GM12878 (cell line): ENCODE data around the gene DMRT1. TPM values are rescaled to one million over a fixed set of nuclear protein-coding genes. Genes with fewer than 3 reads are reported as not detected.

Experiments used
- ATAC-seq: fragments of 200-7000 bp; cut with Tn5 transposase; 3 replicates; pipeline ENCODE4 v1.9.1; 2020; ENCODE audit warnings: mild to moderate bottlenecking, moderate library complexity
- BruUV-seq: library from RNA; stranded (reverse); fragments of 400-500 nt; replicated peaks from 2 replicates; lab custom pipeline; 2021; lab: Mats Ljungman, UMichigan
- CTCF ChIA-PET: fragments of 300-600 bp; sonication (Branson Sonifier 250); formaldehyde crosslinking; extraction: SDS; loops from one replicate; lab custom pipeline; 2021; ENCODE audit warnings: inconsistent platforms; lab: Yijun Ruan, JAX
- POLR2A ChIA-PET: fragments of 350-600 bp; formaldehyde crosslinking; extraction: SDS; loops from one replicate; lab custom pipeline; 2021; ENCODE audit warnings: inconsistent platforms; lab: Charles Lee
- RAD21 ChIA-PET: fragments of 300-600 bp; sonication (Branson Sonifier 250); formaldehyde crosslinking; loops from one replicate; lab custom pipeline; 2023; ENCODE audit warnings: antibody characterized with exemption; ENCODE audit not compliant: unreplicated experiment; lab: Charles Lee
- SMC1A ChIA-PET: fragments of 300-600 bp; sonication (Branson Sonifier 250); formaldehyde crosslinking; loops from one replicate; lab custom pipeline; 2023; ENCODE audit not compliant: unreplicated experiment, uncharacterized antibody; lab: Charles Lee
- DNase-seq: peaks from one replicate; pipeline ENCODE4 v3.0.0-alpha.2; 2011; ENCODE audit warnings: low read depth, low spot score
- FAIRE-seq: peaks from 3 replicates; lab custom pipeline; 2011; peaks lifted over from hg19 to GRCh38; lab: Jason Lieb, UNC
- H2AFZ ChIP-seq: 2 replicates; pipeline ENCODE4 v1.6.0; 2011; ENCODE audit warnings: low read depth, low read length, control low read depth; ENCODE audit not compliant: control insufficient read depth
- H3K27ac ChIP-seq: 2 replicates; pipeline ENCODE4 v1.5.1; 2011; ENCODE audit warnings: control low read depth; ENCODE audit not compliant: control insufficient read depth, insufficient read depth
- H3K27me3 ChIP-seq, 2 experiments: replicated peaks in 1 of 2; 2 replicates each; pipeline versions ENCODE4 v1.6.0 to v1.6.1; 2011; ENCODE audit warnings: low read length in 1 of 2; ENCODE audit not compliant: control insufficient read depth in 2 of 2, insufficient read depth in 2 of 2
- H3K36me3 ChIP-seq, 2 experiments: 2 replicates each; pipeline ENCODE4 v1.5.1; 2011; ENCODE audit warnings: low read length in 1 of 2; ENCODE audit not compliant: control insufficient read depth in 2 of 2, insufficient read depth in 2 of 2
- H3K4me1 ChIP-seq: 2 replicates; pipeline ENCODE4 v1.6.1; 2011; ENCODE audit warnings: mild to moderate bottlenecking, low read length, moderate library complexity, mixed read lengths; ENCODE audit not compliant: control insufficient read depth, insufficient read depth
- H3K4me2 ChIP-seq: 2 replicates; pipeline ENCODE4 v1.6.0; 2011; ENCODE audit warnings: control low read depth; ENCODE audit not compliant: control insufficient read depth, insufficient read depth
- H3K4me3 ChIP-seq: fragments of 200-600 bp; sonication (generic); 2 replicates; pipeline ENCODE4 v1.5.1; 2016
- H3K79me2 ChIP-seq: 2 replicates; pipeline ENCODE4 v1.6.0; 2011; ENCODE audit warnings: low read length; ENCODE audit not compliant: control insufficient read depth, insufficient read depth
- H3K9ac ChIP-seq: 2 replicates; pipeline ENCODE4 v1.8.0; 2011; ENCODE audit warnings: low read length, control low read depth, mixed read lengths; ENCODE audit not compliant: control insufficient read depth, insufficient read depth
- H3K9me3 ChIP-seq: replicated peaks from 3 replicates; pipeline ENCODE4 v1.5.1; 2011; ENCODE audit warnings: mild to moderate bottlenecking, low read length; ENCODE audit not compliant: control insufficient read depth, insufficient read depth
- H4K20me1 ChIP-seq: 2 replicates; pipeline ENCODE4 v1.6.0; 2011; ENCODE audit not compliant: control insufficient read depth, insufficient read depth
- DPF2 ChIP-seq: fragments of 450-650 bp; IDR thresholded peaks from 2 replicates; pipeline ENCODE4 v1.6.1; 2017; ENCODE audit warnings: mild to moderate bottlenecking
- FOXM1 ChIP-seq: IDR thresholded peaks from 2 replicates; pipeline ENCODE4 v1.6.1; 2012; ENCODE audit warnings: low read depth, mild to moderate bottlenecking, inconsistent platforms, low read length, moderate library complexity
- MTA2 ChIP-seq: fragments of 450-650 bp; IDR thresholded peaks from 2 replicates; pipeline ENCODE4 v1.6.1; 2016; ENCODE audit warnings: low read depth, mild to moderate bottlenecking, moderate library complexity
- PAX5 ChIP-seq: IDR thresholded peaks from 2 replicates; pipeline ENCODE4 v1.6.1; 2011; ENCODE audit warnings: low read depth, low read length, borderline replicate concordance
- POLR2A ChIP-seq: IDR thresholded peaks from 2 replicates; pipeline ENCODE4 v1.6.1; 2011; ENCODE audit warnings: low read depth, mild to moderate bottlenecking, low read length
- RB1 ChIP-seq: fragments of 450-650 bp; formaldehyde crosslinking; IDR thresholded peaks from 2 replicates; pipeline ENCODE4 v1.6.1; 2017; ENCODE audit warnings: mild to moderate bottlenecking, borderline replicate concordance
- SMC3 ChIP-seq: IDR thresholded peaks from 2 replicates; pipeline ENCODE4 v1.6.1; 2011; ENCODE audit warnings: low read length, improper control_type of control experiment, borderline replicate concordance
- SRF ChIP-seq, 2 experiments: IDR thresholded peaks; 2 replicates each; pipeline ENCODE4 v1.6.1; 2011; ENCODE audit warnings: low read depth in 2 of 2, low read length in 2 of 2, mild to moderate bottlenecking in 1 of 2, moderate library complexity in 1 of 2
- TCF3 ChIP-seq: IDR thresholded peaks from 2 replicates; pipeline ENCODE4 v1.6.1; 2012; ENCODE audit warnings: low read depth, mild to moderate bottlenecking, low read length, borderline replicate concordance; ENCODE audit not compliant: insufficient read depth
- WGBS: methylation state at CpG from one replicate; pipeline ENCODE4 v1.1.6; 2016; ENCODE audit warnings: low lambda C conversion rate; ENCODE audit not compliant: insufficient replicate concordance, insufficient coverage; ENCODE audit errors: missing lambda C conversion rate; 5-methylcytosine and 5-hydroxymethylcytosine counted together
- in situ Hi-C: fragments of 300-500 bp; cut with MboI; formaldehyde crosslinking; loops from 9 replicates; pipeline ENCODE4 v1.14.3; 2018; ENCODE audit warnings: mixed read lengths
- intact Hi-C: fragments of 100-400 bp; cut with micrococcal nuclease; formaldehyde crosslinking; loops from one replicate; pipeline ENCODE4 v1.14.2; 2022; ENCODE audit not compliant: unreplicated experiment
- polyA plus RNA-seq, 11 experiments: library from polyadenylated mRNA; depleted of rRNA in 4 of 11; unstranded in 6 of 11; stranded (reverse) in 5 of 11; fragments of >200 nt; fragmentation: Nextera tagmentation in 4 of 11; fragmentation: Illumina TruSeq in 1 of 11; extraction: Ambion mirVana in 4 of 11; extraction: Trizol in 1 of 11; gene quantifications; 1 replicate in 1 of 11; 2 replicates in 10 of 11; pipeline versions ENCODE4 v1.2.1 to v1.2.3, GENCODE V29; 2011 to 2016; ENCODE audit warnings: inconsistent platforms in 2 of 11, missing spikeins in 2 of 11, low read depth in 1 of 11
- total RNA-seq, 4 experiments: library from RNA; depleted of rRNA in 3 of 4; stranded (reverse); fragments of >200 nt in 3 of 4; fragmentation: Illumina TruSeq in 1 of 4; extraction: Trizol in 1 of 4; gene quantifications; 2 replicates each; pipeline versions ENCODE4 v1.2.1 to v1.2.3, GENCODE V29; 2013 to 2021
- TF ChIP-seq, protein P1 (sequence below): fragments of 450-650 bp; IDR thresholded peaks from 2 replicates; pipeline ENCODE4 v1.6.1; 2016; ENCODE audit warnings: mild to moderate bottlenecking
- TF ChIP-seq, protein P2 (sequence below): fragments of 450-650 bp; IDR thresholded peaks from 2 replicates; pipeline ENCODE4 v1.6.1; 2017; ENCODE audit warnings: mild to moderate bottlenecking, low read depth, inconsistent platforms; ENCODE audit not compliant: poor library complexity, severe bottlenecking

DMRT1 gene
- total and polyA plus RNA-seq, 10 of the 15 experiments (the other 5 are each of a cell fraction or from before 2014, with no cell fraction given): 0.06 to 1.9 (median 0.24) TPM

DNA sequence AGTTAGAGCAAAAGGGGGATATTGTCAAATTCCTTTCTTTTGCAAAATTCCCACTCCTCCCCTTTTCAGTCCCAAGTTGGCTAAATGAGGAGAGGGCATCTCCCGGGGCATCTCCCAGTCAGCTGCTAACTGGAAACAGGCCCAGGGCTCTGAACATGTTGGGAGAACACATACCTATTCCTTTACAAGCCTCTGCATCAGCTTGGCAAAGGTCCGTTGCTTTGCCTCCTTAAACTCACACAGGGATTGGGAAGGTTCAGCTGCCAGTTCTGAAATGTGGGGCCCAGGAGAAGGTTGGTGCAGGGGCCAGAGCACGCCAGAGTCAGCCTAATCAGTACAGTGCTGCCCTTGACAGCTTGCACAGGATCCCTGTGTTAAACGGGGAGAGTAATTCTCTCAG lies 124.0 kb downstream of the DMRT1 start:
- H3K9ac ChIP-seq: no peak overlapping the region
- H3K4me2 ChIP-seq: no peak overlapping the region
- CTCF ChIA-PET: interaction anchor here (2.3 kb wide), 1 partner anchor 37 kb away, joined by 9 read pairs; no protein-coding TSS in a partner anchor
- TF ChIP-seq SMC3 (no peak), PAX5 (no peak), FOXM1 (no peak)
- TF ChIP-seq, protein P1, sequence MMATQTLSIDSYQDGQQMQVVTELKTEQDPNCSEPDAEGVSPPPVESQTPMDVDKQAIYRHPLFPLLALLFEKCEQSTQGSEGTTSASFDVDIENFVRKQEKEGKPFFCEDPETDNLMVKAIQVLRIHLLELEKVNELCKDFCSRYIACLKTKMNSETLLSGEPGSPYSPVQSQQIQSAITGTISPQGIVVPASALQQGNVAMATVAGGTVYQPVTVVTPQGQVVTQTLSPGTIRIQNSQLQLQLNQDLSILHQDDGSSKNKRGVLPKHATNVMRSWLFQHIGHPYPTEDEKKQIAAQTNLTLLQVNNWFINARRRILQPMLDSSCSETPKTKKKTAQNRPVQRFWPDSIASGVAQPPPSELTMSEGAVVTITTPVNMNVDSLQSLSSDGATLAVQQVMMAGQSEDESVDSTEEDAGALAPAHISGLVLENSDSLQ: no peak
- POLR2A ChIA-PET: interaction anchor here (0.6 kb wide), 1 partner anchor 581 kb away, joined by 3 read pairs; no protein-coding TSS in a partner anchor
- 8% methylated on average over 4 of the region's 4 CpGs for WGBS
- no TSS peak for BruUV-seq
- FAIRE-seq (no peak), DNase-seq (no peak), ATAC-seq (no peak)
- no peaks in the 10 kb centered on the region for H3K36me3 ChIP-seq
- no peaks in the 10 kb centered on the region for H4K20me1 ChIP-seq
- H3K4me1 ChIP-seq: no peaks in the 10 kb centered on the region
- in situ Hi-C loops: no loop called here
- H3K79me2 ChIP-seq: no peaks in the 10 kb centered on the region
- SMC1A ChIA-PET: interaction anchor here (0.6 to 1.0 kb wide), 3 partner anchors 11 to 187 kb away, joined by 3 to 5 read pairs (median 4); no protein-coding TSS in a partner anchor
- no peak overlapping the region for H3K4me3 ChIP-seq
- RAD21 ChIA-PET: no interaction called here
- intact Hi-C loops: no loop called here
- H3K27ac ChIP-seq: no peak overlapping the region
- H3K9me3 ChIP-seq: no peaks in the 10 kb centered on the region; the same call in 2 of the 3 replicates
- peaks cover 2 to 12% of the 10 kb centered on the region in 2 experiments for H3K27me3 ChIP-seq
- no peak overlapping the region for H2AFZ ChIP-seq

- intact Hi-C loops: no loop called here
- Histone ChIP-seq H3K4me3 (no peak overlapping the region), H3K27ac (no peak overlapping the region), H3K4me1 (no peaks in the 10 kb centered on the region), H3K27me3 (peaks cover 2 to 14% of the 10 kb centered on the region in 2 experiments), H3K4me2 (no peak overlapping the region), H2AFZ (no peak overlapping the region), H3K79me2 (no peaks in the 10 kb centered on the region), H4K20me1 (no peaks in the 10 kb centered on the region), H3K36me3 (no peaks in the 10 kb centered on the region), H3K9me3 (no peaks in the 10 kb centered on the region; the same call in 2 of the 3 replicates), H3K9ac (no peak overlapping the region)
- ChIA-PET RAD21 (interaction anchor here (0.7 kb wide), 1 partner anchor 73 kb away, joined by 3 read pairs; no protein-coding TSS in a partner anchor), SMC1A (interaction anchor here (0.5 to 1.0 kb wide), 4 partner anchors 38 to 536 kb away, joined by 3 to 4 read pairs (median 4); no protein-coding TSS in a partner anchor), POLR2A (no interaction called here), CTCF (interaction anchor here (1.0 to 2.3 kb wide), 4 partner anchors 8 to 39 kb away, joined by 5 to 9 read pairs (median 5); no protein-coding TSS in a partner anchor)
- in situ Hi-C loops: no loop called here
- no TSS peak for BruUV-seq
- FAIRE-seq (no peak), DNase-seq (no peak), ATAC-seq (no peak)
- WGBS: 2% methylated on average over 3 of the region's 3 CpGs
- TF ChIP-seq SRF (IDR thresholded peaks at IDR 0.05; ENCODE audit: low read depth in 2 of 2, low read length in 2 of 2) (no peak), DPF2 (no peak), POLR2A (no peak), MTA2 (no peak), RB1 (no peak), TCF3 (no peak)
- TF ChIP-seq, protein P2, sequence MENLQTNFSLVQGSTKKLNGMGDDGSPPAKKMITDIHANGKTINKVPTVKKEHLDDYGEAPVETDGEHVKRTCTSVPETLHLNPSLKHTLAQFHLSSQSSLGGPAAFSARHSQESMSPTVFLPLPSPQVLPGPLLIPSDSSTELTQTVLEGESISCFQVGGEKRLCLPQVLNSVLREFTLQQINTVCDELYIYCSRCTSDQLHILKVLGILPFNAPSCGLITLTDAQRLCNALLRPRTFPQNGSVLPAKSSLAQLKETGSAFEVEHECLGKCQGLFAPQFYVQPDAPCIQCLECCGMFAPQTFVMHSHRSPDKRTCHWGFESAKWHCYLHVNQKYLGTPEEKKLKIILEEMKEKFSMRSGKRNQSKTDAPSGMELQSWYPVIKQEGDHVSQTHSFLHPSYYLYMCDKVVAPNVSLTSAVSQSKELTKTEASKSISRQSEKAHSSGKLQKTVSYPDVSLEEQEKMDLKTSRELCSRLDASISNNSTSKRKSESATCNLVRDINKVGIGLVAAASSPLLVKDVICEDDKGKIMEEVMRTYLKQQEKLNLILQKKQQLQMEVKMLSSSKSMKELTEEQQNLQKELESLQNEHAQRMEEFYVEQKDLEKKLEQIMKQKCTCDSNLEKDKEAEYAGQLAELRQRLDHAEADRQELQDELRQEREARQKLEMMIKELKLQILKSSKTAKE: no peak
Measured at GRCh38 chr9:966870-967269, 125.4 kb downstream of the DMRT1 start.
